ENCODE measurements around the gene ROR1. TPM values are rescaled to one million over a fixed set of nuclear protein-coding genes. Genes with fewer than 3 reads are reported as not detected.

The ROR1 gene
- total and polyA plus RNA-seq, 2 donors (not counting 3 experiments of a cell fraction or from before 2014, with no cell fraction given) = 2.6 to 3.5 TPM

DNA sequence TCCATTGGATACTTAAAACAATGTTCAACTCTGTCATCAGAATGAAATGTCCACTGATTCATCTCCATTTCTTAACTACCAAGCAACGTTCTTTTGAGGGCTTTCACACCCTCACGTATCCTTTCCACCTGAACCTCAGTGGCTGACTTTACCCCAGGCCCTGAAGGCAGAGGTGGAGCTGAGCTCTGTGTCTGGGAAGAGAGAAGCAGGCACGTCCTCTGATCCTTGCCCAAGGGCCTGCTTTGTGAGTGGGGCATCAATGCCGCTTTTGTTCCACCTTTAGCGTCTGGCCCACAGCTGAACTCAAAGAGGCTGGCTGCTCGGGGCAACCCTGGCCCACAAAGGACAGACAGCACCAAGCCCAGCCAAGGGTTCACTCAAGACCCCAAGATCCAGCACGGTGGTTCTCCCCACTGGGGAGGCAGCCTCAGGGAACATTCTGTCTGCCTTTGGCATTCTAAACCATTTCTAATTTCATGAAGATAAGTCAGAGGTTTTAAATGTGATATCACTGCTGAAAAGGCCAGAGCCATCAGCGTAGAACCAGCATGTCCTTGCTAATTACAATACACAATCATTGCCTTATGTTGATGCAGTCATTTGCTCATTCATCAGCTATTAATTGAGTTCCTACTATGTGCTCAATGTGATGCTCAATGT is 303.6 kb downstream of the ROR1 start:
- H3K4me2 ChIP-seq (ENCODE audit: insufficient read depth, low read length) = no peak overlapping the region
- no peak for DNase-seq (ENCODE audit: low read depth, low spot score)
- H3K9me3 ChIP-seq (replicated peaks; ENCODE audit: control insufficient read depth, insufficient read depth, low read length) = no peaks in the 10 kb centered on the region
- H3K9me1 ChIP-seq (replicated peaks; ENCODE audit: control insufficient read depth, extremely low read depth, insufficient read depth, low read length) = no peaks in the 10 kb centered on the region
- no peak for TF ChIP-seq POLR2A (IDR thresholded peaks at IDR 0.05; ENCODE audit: low read depth, low read length)
- TF ChIP-seq FOS (IDR thresholded peaks at IDR 0.05; ENCODE audit: borderline replicate concordance, insufficient read depth, low read length) = no peak
- TF ChIP-seq GATA2 (IDR thresholded peaks at IDR 0.05; ENCODE audit: insufficient read depth, insufficient read length, low read depth, low read length) = no peak
- no peak for TF ChIP-seq POLR2AphosphoS5 (IDR thresholded peaks at IDR 0.05; ENCODE audit: insufficient read depth, low read depth, low read length)
- no peak for TF ChIP-seq MYC (IDR thresholded peaks at IDR 0.05; ENCODE audit: low read depth, low read length)
- TF ChIP-seq EZH2 (IDR thresholded peaks at IDR 0.05; ENCODE audit: borderline replicate concordance, low read depth, low read length, severe bottlenecking) = no peak
- TF ChIP-seq, protein P1, sequence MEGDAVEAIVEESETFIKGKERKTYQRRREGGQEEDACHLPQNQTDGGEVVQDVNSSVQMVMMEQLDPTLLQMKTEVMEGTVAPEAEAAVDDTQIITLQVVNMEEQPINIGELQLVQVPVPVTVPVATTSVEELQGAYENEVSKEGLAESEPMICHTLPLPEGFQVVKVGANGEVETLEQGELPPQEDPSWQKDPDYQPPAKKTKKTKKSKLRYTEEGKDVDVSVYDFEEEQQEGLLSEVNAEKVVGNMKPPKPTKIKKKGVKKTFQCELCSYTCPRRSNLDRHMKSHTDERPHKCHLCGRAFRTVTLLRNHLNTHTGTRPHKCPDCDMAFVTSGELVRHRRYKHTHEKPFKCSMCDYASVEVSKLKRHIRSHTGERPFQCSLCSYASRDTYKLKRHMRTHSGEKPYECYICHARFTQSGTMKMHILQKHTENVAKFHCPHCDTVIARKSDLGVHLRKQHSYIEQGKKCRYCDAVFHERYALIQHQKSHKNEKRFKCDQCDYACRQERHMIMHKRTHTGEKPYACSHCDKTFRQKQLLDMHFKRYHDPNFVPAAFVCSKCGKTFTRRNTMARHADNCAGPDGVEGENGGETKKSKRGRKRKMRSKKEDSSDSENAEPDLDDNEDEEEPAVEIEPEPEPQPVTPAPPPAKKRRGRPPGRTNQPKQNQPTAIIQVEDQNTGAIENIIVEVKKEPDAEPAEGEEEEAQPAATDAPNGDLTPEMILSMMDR (IDR thresholded peaks at IDR 0.05; ENCODE audit: extremely low read depth in 1 of 2, insufficient read depth in 1 of 2, low read depth in 1 of 2, low read length in 2 of 2) = no peak
- TF ChIP-seq JUN (IDR thresholded peaks at IDR 0.05; ENCODE audit: borderline replicate concordance, insufficient read depth, insufficient read length, low read depth) = no peak
- intact Hi-C loops (cut with micrococcal nuclease) = no loop called here
- no peaks in the 10 kb centered on the region for H3K36me3 ChIP-seq (ENCODE audit: control insufficient read depth in 2 of 2, extremely low read depth in 1 of 2, insufficient read depth in 2 of 2, low read length in 2 of 2)
- H4K20me1 ChIP-seq (replicated peaks; ENCODE audit: control insufficient read depth, extremely low read depth, insufficient read depth, low read length) = no peaks in the 10 kb centered on the region
- no peak overlapping the region for H3K9ac ChIP-seq (replicated peaks; ENCODE audit: extremely low read depth, insufficient read depth, low read length)
- H3K4me3 ChIP-seq (replicated peaks in 1 of 3; ENCODE audit: insufficient read depth in 1 of 3, low read depth in 1 of 3, low read length in 3 of 3) = no peak overlapping the region
- H3K27ac ChIP-seq (ENCODE audit: insufficient read depth, low read depth, low read length) = no peak overlapping the region
- CTCF ChIA-PET = interaction anchor here (1.2 to 1.4 kb wide), 2 partner anchors 19 to 168 kb away, joined by 3 to 5 read pairs; no protein-coding TSS in a partner anchor
- POLR2A ChIA-PET = no interaction called here
- H2AFZ ChIP-seq (ENCODE audit: low read depth, low read length) = no peak overlapping the region
- H3K27me3 ChIP-seq (ENCODE audit: control insufficient read depth in 2 of 2, insufficient read depth in 2 of 2, low read length in 2 of 2) = peaks cover 0 to 2% of the 10 kb centered on the region in 2 experiments
- dilution Hi-C loops (cut with MboI; ENCODE audit: extremely low pct_ligation_motif_present, low sequenced_read_pairs) = no loop called here
- FAIRE-seq = no peak
- H3K79me2 ChIP-seq (ENCODE audit: control insufficient read depth, insufficient read depth, low read length) = no peaks in the 10 kb centered on the region
- no TSS peak for BruUV-seq (replicated peaks)
- peaks cover 4% of the 10 kb centered on the region for H3K4me1 ChIP-seq (ENCODE audit: control insufficient read depth, extremely low read depth, insufficient read depth, low read length)

Data from endothelial cell of umbilical vein (primary cell).